GM12864 (cell line): ENCODE measurements around the gene UNC5C.

Experiments used
- DNase-seq: peaks from one replicate; pipeline ENCODE4 v3.0.0-alpha.2; 2011; ENCODE audit warnings: low read depth
- H3K4me3 ChIP-seq: 2 replicates; pipeline ENCODE4 v1.5.1; 2011; ENCODE audit warnings: mild to moderate bottlenecking, low read depth, low read length, control low read depth
- CTCF ChIP-seq: IDR thresholded peaks from 2 replicates; pipeline ENCODE4 v1.5.1; 2011; ENCODE audit warnings: low read depth, mild to moderate bottlenecking, moderate library complexity, low read length, control low read depth, inconsistent platforms; ENCODE audit errors: missing control alignments

The UNC5C gene

GRCh38 chr4:95225849-95226248, 322.9 kb downstream of the UNC5C start:
- no peak overlapping the region for H3K4me3 ChIP-seq
- TF ChIP-seq CTCF, result no peak
- no peak for DNase-seq

GRCh38 chr4:95224402-95224801, 324.4 kb downstream of the UNC5C start:
- DNase-seq, result no peak
- no peak overlapping the region for H3K4me3 ChIP-seq
- TF ChIP-seq CTCF, result no peak

GRCh38 chr4:95220205-95221175, 328.3 kb downstream of the UNC5C start:
- H3K4me3 ChIP-seq, result no peak overlapping the region
- no peak for DNase-seq
- no peak for TF ChIP-seq CTCF

GRCh38 chr4:95219109-95219508, 329.7 kb downstream of the UNC5C start:
- TF ChIP-seq CTCF, result no peak
- no peak for DNase-seq

GRCh38 chr4:95217197-95217596, 331.6 kb downstream of the UNC5C start:
- H3K4me3 ChIP-seq, result no peak overlapping the region

More at GRCh38 chr4:95219109-95219508, 329.7 kb downstream of the UNC5C start:
- H3K4me3 ChIP-seq, result no peak overlapping the region

GRCh38 chr4:95216636-95217035, 332.1 kb downstream of the UNC5C start:
- H3K4me3 ChIP-seq, result no peak overlapping the region
- no peak for DNase-seq
- TF ChIP-seq CTCF, result no peak

More at GRCh38 chr4:95217197-95217596, 331.6 kb downstream of the UNC5C start:
- TF ChIP-seq CTCF, result no peak
- no peak for DNase-seq

GRCh38 chr4:95215991-95216605, 332.7 kb downstream of the UNC5C start:
- no peak for TF ChIP-seq CTCF
- no peak for DNase-seq
- no peak overlapping the region for H3K4me3 ChIP-seq
